ENCODE results near the gene B4GAT1. TPM values are rescaled to one million over a fixed set of nuclear protein-coding genes. Genes with fewer than 3 reads are reported as not detected.

Gene B4GAT1
- total and polyA plus RNA-seq, 2 of the 13 experiments (the other 11 are each of a cell fraction or from before 2014, with no cell fraction given): 40.4 to 109 TPM

GRCh38 chr11:66311965-66312548 lies 35.4 kb downstream of the B4GAT1 start (continued):
- TF ChIP-seq ZNF142 (CRISPR knock-in tag; IDR thresholded peaks at IDR 0.05): no peak
- 0 out of 2 replicates have a peak, but pooled peaks have one; percentile 23 for TF ChIP-seq AFF4 (CRISPR knock-in tag; IDR thresholded peaks at IDR 0.05)
- peak; percentile 29; the same call in 1 of the 2 replicates for TF ChIP-seq NRL (CRISPR knock-in tag; IDR thresholded peaks at IDR 0.05; ENCODE audit: borderline replicate concordance)
- TF ChIP-seq RARG (CRISPR knock-in tag; IDR thresholded peaks at IDR 0.05; ENCODE audit: low read depth): peak; percentile 65; the same call in 1 of the 2 replicates
- peak; percentile 30; the same call in 1 of the 2 replicates for TF ChIP-seq SP5 (CRISPR knock-in tag; IDR thresholded peaks at IDR 0.05; ENCODE audit: borderline replicate concordance, low read depth)
- peak; percentile 88 for TF ChIP-seq ZNF350 (CRISPR knock-in tag; IDR thresholded peaks at IDR 0.05; ENCODE audit: borderline replicate concordance, low read depth)
- peak; percentile 75; the same call in 1 of the 2 replicates for TF ChIP-seq CCDC6 (CRISPR knock-in tag; IDR thresholded peaks at IDR 0.05)
- 0 out of 2 replicates have a peak, but pooled peaks have one; percentile 53 for TF ChIP-seq TMF1 (CRISPR knock-in tag; IDR thresholded peaks at IDR 0.05; ENCODE audit: low read depth)
- TF ChIP-seq ZNF709 (CRISPR knock-in tag; IDR thresholded peaks at IDR 0.05): no peak; the same call in 1 of the 2 replicates
- no peak for TF ChIP-seq TCF12 (IDR thresholded peaks at IDR 0.05)
- peak; percentile 15; the same call in 1 of the 2 replicates for TF ChIP-seq TCF12 (CRISPR knock-in tag; IDR thresholded peaks at IDR 0.05)
- 0 out of 2 replicates have a peak, but pooled peaks have one; percentile 74 for TF ChIP-seq TRAFD1 (CRISPR knock-in tag; IDR thresholded peaks at IDR 0.05; ENCODE audit: borderline replicate concordance)
- no peak; the same call in 1 of the 2 replicates for TF ChIP-seq HIVEP1 (CRISPR knock-in tag; IDR thresholded peaks at IDR 0.05)
- TF ChIP-seq ZNF292 (CRISPR knock-in tag; IDR thresholded peaks at IDR 0.05; ENCODE audit: borderline replicate concordance, low read depth): no peak
- no peak for TF ChIP-seq ZNF10 (CRISPR knock-in tag; IDR thresholded peaks at IDR 0.05; ENCODE audit: borderline replicate concordance, low read depth)
